GM10847 (cell line): ENCODE measurements around the gene NOL6.

Experiments used
- POLR2A ChIP-seq: IDR thresholded peaks from 2 replicates; pipeline ENCODE4 v1.6.1; 2011; ENCODE audit not compliant: insufficient read length; ENCODE audit errors: extremely low read depth

Gene NOL6

GRCh38 chr9:33473643-33474352 is at the start of gene NOL6:
Gene NOL6 (minus strand): TSS chr9:33473924. CDS start chr9:33473842, 82 bp downstream.
- TF ChIP-seq POLR2A = peak; percentile 65

GRCh38 chr9:33517373-33517772 is 43.6 kb upstream of the NOL6 start:
- no peak for TF ChIP-seq POLR2A

GRCh38 chr9:33510262-33511183 is 36.8 kb upstream of the NOL6 start:
- no peak for TF ChIP-seq POLR2A

- TF ChIP-seq POLR2A = no peak
Observed at GRCh38 chr9:33506626-33507370, 33.1 kb upstream of the NOL6 start.

- no peak for TF ChIP-seq POLR2A
Observed at GRCh38 chr9:33498387-33498786, 24.7 kb upstream of the NOL6 start.

- TF ChIP-seq POLR2A = no peak
Observed at GRCh38 chr9:33489066-33489465, 15.3 kb upstream of the NOL6 start.

- TF ChIP-seq POLR2A = no peak
Observed at GRCh38 chr9:33480976-33481375, 7.3 kb upstream of the NOL6 start.

GRCh38 chr9:33480106-33480505 is 6.4 kb upstream of the NOL6 start:
- TF ChIP-seq POLR2A = no peak

GRCh38 chr9:33476503-33476902 is 2.8 kb upstream of the NOL6 start:
- no peak for TF ChIP-seq POLR2A

- no peak for TF ChIP-seq POLR2A
Observed at GRCh38 chr9:33475357-33475756, 1.6 kb upstream of the NOL6 start.

GRCh38 chr9:33472881-33473615 is 676 bp downstream of the NOL6 start:
- TF ChIP-seq POLR2A = no peak

GRCh38 chr9:33472171-33472880 is 1.4 kb downstream of the NOL6 start:
- no peak for TF ChIP-seq POLR2A

GRCh38 chr9:33471361-33471760 is 2.4 kb downstream of the NOL6 start:
- no peak for TF ChIP-seq POLR2A

- no peak for TF ChIP-seq POLR2A
Observed at GRCh38 chr9:33469891-33470290, 3.8 kb downstream of the NOL6 start.
